ENCODE measurements around the gene NOS3.

DNA sequence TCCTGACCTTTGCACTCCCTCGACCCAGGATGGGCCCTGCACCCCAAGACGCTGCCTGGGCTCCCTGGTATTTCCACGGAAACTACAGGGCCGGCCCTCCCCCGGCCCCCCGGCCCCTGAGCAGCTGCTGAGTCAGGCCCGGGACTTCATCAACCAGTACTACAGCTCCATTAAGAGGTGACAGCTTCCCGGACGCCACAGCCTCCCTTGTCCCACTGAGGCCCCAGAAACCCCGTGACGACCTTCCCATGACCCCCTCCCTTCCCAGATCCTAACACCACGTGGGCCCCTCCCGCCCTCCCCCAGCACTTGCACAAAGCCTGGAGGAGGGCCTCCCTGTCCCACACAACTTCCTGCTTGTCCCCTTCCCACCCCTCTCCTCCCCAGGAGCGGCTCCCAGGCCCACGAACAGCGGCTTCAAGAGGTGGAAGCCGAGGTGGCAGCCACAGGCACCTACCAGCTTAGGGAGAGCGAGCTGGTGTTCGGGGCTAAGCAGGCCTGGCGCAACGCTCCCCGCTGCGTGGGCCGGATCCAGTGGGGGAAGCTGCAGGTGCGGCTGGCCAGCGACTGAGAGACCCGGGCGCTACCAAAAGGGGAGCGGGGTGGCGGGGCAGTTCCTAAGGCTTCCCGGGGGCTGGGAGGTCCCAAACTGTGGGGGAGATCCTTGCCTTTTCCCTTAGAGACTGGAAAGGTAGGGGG is 5.7 kb downstream of the NOS3 start:
- TF ChIP-seq, protein P1, sequence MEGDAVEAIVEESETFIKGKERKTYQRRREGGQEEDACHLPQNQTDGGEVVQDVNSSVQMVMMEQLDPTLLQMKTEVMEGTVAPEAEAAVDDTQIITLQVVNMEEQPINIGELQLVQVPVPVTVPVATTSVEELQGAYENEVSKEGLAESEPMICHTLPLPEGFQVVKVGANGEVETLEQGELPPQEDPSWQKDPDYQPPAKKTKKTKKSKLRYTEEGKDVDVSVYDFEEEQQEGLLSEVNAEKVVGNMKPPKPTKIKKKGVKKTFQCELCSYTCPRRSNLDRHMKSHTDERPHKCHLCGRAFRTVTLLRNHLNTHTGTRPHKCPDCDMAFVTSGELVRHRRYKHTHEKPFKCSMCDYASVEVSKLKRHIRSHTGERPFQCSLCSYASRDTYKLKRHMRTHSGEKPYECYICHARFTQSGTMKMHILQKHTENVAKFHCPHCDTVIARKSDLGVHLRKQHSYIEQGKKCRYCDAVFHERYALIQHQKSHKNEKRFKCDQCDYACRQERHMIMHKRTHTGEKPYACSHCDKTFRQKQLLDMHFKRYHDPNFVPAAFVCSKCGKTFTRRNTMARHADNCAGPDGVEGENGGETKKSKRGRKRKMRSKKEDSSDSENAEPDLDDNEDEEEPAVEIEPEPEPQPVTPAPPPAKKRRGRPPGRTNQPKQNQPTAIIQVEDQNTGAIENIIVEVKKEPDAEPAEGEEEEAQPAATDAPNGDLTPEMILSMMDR (conservative IDR thresholded peaks at IDR 0.05; ENCODE audit: low read depth, low read length): no peak
- no peak for TF ChIP-seq EZH2 (IDR thresholded peaks at IDR 0.05; ENCODE audit: low read length, unreplicated experiment)
